Lower leg skin (tissue), 3 donors: ENCODE measurements around the gene RHCG.

Experiments
- CTCF ChIP-seq, 3 donors: fragments of 450-650 bp; IDR thresholded peaks; one replicate each; pipeline ENCODE4 v1.5.1; 2016; ENCODE audit warnings: antibody characterized with exemption in 3 of 3, mild to moderate bottlenecking in 3 of 3, moderate library complexity in 2 of 3
- POLR2A ChIP-seq, 2 donors: fragments of 450-650 bp; IDR thresholded peaks; one replicate each; pipeline ENCODE4 v1.6.1; 2016 to 2017; ENCODE audit warnings: antibody characterized with exemption in 2 of 2, mild to moderate bottlenecking in 1 of 2, moderate library complexity in 1 of 2

GRCh38 chr15:89429023-89429422 is 67.4 kb downstream of the RHCG start:
- TF ChIP-seq CTCF (IDR thresholded peaks at IDR 0.05) (no peak), POLR2A (IDR thresholded peaks at IDR 0.05) (no peak)
